ENCODE data around the gene CDH15.
"Not testable (repeated sequence)": the region's sequence is repeated elsewhere in the genome, so short reads cannot be mapped to it uniquely, and the experiment has no call there.

CDH15 gene

GRCh38 chr16:89187032-89187769, 15.7 kb downstream of the CDH15 start:
- DNase-seq (ENCODE audit: low read depth, low spot score): no peak

- DNase-seq (ENCODE audit: low read depth, low spot score): no peak
Observed at GRCh38 chr16:89187770-89188392, 16.3 kb downstream of the CDH15 start.

GRCh38 chr16:89188471-89189357, 17.2 kb downstream of the CDH15 start:
- not testable (repeated sequence) for DNase-seq (ENCODE audit: low read depth, low spot score)

- DNase-seq (ENCODE audit: low read depth, low spot score): no peak
Observed at GRCh38 chr16:89189358-89190025, 17.9 kb downstream of the CDH15 start.

DNA sequence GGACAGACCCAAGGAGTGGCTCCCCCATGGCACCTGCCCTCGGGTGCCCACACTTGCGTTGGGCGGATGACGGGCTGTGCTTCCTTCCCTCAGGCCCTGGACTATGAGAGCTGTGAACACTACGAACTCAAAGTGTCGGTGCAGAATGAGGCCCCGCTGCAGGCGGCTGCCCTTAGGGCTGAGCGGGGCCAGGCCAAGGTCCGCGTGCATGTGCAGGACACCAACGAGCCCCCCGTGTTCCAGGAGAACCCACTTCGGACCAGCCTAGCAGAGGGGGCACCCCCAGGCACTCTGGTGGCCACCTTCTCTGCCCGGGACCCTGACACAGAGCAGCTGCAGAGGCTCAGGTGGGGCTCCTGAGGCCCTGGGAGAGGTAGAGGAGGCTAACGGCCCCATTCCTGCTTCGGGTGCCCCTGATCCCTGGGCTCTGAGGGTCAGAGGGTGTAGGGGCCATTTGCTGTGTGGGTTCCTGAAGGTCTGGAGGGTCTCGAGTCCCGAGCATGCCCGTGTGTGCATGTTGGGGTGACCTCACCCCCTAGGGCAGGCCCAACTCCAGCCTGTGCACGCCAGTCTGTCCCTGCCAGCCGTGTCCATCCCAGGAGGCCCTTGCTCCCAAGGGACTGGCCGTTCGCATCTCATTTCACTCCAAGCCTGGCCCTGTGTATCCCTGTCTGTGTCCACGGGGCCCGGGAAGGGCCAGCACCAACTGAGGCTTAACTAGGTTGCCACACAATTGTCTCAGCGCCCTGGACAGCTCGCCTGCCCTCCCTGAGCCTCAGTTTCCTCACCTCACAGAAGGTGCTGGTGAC, 18.8 kb downstream of the CDH15 start:
- no peak for DNase-seq (ENCODE audit: low read depth, low spot score)

- DNase-seq (ENCODE audit: low read depth, low spot score): no peak
Observed at GRCh38 chr16:89191033-89191900, 19.7 kb downstream of the CDH15 start.

GRCh38 chr16:89191901-89192185, 20.3 kb downstream of the CDH15 start:
- DNase-seq (ENCODE audit: low read depth, low spot score): no peak

GRCh38 chr16:89192186-89192955, 20.8 kb downstream of the CDH15 start:
- DNase-seq (ENCODE audit: low read depth, low spot score): peak; percentile 44

DNA sequence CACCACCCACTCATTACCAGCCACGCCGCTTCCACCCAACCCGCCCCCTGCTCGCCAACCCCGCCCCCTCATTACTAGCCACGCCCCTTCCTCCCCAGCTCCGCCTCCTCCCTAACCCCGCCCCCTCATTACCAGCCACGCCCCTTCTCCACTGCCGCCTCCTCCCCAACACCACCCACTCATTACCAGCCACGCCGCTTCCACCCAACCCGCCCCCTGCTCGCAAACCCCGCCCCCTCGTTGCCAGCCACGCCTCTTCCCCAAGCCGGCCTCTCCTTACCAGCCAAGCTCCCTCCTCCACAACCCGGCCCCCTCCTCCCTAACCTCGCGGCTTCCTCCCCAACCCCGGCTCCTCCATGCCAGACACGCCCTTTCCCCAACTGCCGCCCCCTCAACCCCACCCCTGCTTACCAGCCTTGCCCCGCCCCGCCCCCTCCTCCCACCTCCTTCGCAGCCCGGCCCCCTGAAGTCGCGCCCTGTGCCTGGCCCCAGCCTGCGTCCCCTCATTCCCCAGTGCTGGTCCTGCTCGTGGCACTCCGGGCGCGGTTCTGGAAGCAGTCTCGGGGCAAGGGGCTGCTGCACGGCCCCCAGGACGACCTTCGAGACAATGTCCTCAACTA, 21.5 kb downstream of the CDH15 start:
- no peak for DNase-seq (ENCODE audit: low read depth, low spot score)

DNA sequence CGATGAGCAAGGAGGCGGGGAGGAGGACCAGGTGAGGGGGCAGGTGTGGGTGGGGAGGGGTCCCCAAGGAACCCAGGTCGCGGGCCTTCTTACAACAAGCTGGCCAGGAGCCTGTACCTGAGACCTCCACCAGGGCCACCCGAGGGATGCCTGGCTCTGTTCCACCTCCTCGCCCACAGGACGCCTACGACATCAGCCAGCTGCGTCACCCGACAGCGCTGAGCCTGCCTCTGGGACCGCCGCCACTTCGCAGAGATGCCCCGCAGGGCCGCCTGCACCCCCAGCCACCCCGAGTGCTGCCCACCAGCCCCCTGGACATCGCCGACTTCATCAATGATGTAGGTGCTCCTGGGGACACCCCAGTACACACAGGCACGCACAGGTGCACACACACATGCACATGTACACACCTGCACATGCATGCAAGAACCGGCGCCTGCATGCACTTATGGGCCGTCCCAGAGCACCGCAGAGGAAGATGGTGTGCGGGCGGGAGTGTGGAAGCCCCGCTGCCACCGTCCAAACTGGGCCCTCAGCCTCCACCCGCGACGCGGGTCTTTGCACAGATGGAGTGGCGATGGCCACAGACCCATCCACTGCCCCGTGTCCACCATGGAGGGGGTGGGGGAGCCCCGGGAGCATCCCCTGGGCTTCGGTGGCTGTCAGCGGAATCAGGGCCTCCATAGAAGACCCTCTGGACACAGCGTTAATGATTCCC, 22.2 kb downstream of the CDH15 start:
- no peak for DNase-seq (ENCODE audit: low read depth, low spot score)

DNA sequence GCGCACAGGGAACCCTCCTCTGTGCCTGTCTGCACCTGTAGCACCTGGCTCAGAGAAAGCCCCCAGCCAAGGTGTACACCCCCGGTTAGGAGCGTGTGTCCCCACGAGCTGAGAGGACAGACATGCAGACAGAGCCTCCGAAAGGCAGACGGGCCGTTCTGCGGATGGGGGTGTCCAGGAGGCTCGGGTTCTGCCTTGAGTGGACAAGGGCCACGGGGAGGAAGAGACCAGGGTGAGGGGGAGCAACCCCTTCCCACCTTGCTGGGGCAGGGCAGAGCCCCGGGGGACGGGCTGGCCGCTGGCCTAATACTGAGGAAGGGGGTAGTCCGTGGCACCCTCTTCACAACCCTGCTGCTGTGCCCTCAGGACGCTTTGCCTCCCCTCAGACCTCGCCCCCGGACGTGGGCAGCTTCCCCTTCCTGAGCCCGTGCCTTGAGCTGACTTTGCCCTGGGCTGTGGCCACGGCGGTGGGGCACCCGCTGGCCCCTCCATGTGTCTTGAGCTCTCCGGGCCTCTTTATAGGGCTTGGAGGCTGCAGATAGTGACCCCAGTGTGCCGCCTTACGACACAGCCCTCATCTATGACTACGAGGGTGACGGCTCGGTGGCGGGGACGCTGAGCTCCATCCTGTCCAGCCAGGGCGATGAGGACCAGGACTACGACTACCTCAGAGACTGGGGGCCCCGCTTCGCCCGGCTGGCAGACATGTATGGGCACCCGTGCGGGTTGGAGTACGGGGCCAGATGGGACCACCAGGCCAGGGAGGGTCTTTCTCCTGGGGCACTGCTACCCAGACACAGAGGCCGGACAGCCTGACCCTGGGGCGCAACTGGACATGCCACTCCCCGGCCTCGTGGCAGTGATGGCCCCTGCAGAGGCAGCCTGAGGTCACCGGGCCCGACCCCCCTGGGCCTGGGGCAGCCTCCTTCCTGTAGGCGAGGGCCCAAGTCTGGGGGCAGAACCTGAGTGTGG, 23.1 kb downstream of the CDH15 start:
- DNase-seq (ENCODE audit: low read depth, low spot score): no peak

GRCh38 chr16:89195521-89196171, 24.1 kb downstream of the CDH15 start:
- DNase-seq (ENCODE audit: low read depth, low spot score): no peak

DNA sequence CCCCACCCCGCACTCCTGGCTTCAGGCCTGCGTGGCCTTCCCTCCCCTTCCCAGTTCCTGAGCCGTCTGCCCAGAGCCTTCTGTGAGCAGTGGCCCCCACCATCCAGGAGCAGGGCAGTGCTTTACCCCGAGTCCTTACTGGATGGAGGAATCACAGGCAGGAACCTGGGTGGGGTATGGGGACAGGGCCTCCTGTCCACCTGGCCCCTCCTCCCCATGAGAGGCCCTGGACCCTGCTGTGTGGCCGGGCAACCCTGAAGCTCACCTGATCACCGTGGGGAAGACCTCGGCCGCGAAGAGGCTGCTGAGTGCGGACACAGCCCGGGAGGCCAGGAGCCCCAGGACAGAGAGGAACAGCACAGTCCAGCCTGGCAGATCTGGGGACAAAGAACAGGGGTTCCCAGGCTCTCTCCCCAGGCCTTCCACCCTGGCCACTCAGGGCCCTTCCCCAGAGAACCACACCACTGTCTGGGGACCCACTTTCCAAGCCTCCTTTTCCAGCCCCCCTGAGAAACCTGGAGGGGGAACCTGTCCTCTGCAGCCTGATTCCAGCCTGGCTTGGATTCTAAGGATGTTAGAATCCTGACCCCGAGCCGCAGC, 25.6 kb downstream of the CDH15 start:
- DNase-seq (ENCODE audit: low read depth, low spot score): no peak

DNA sequence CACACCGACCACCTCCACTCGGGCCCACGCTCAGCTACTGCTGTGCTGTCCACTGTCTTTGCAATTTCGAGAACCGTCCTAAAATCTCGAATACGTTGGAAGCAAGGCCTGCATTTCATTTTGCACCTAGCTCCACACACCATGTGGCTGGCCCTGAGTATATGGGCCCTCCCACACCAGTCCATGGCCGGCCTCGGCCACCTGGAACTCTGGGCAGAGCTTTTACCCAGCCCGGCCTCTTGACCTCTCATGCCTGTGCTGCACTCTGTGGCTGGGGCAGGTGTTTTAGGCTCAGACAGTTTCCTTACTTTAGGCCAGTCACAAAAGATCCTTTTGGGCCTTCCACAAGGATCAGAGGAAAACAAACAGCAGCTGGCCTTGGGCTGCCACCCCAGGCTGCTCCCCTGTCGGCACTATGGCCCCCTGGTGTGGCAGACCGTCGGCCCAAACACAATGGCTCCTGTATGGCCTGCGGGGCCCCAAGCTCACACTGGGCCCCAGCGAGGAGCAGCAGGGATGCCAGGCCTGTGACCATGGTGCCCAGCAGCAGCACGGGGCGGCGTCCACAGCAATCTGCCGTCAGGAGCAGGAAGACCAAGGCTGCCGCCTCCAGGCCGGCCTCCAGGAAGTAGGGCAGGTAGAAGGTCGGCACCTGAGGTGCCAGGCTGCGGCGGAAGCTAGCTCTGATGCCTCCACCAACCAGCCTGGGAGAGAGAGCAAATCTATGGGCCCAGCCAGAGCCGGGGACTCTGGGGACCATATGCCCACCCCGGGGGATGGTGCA, 26.3 kb downstream of the CDH15 start:
- DNase-seq (ENCODE audit: low read depth, low spot score): no peak

- DNase-seq (ENCODE audit: low read depth, low spot score): no peak
Observed at GRCh38 chr16:89198417-89199240, 27.1 kb downstream of the CDH15 start.
